Suprapubic skin (tissue), 4 donors: ENCODE data around the gene NT5DC3.

Source experiments
- EP300 ChIP-seq: sonication (generic); formaldehyde crosslinking; IDR thresholded peaks from one replicate; pipeline ENCODE4 v1.6.1; 2017; ENCODE audit warnings: antibody characterized with exemption
- POLR2A ChIP-seq, 2 donors: fragments of 450-650 bp; IDR thresholded peaks; one replicate each; pipeline ENCODE4 v1.6.1; 2017; ENCODE audit warnings: antibody characterized with exemption in 2 of 2, mild to moderate bottlenecking in 2 of 2, moderate library complexity in 2 of 2
- POLR2AphosphoS5 ChIP-seq, 3 donors: sonication (generic); formaldehyde crosslinking; IDR thresholded peaks; one replicate each; pipeline ENCODE4 v1.6.1; 2017; ENCODE audit warnings: antibody characterized with exemption in 3 of 3
- TF ChIP-seq, protein P1 (sequence below), 2 donors: fragments of 200-600 bp in 1 of 2; fragments of 450-650 bp in 1 of 2; sonication (generic) in 1 of 2; IDR thresholded peaks; one replicate each; pipeline ENCODE4 v1.5.1; 2016 to 2019; ENCODE audit warnings: antibody characterized with exemption in 2 of 2, mild to moderate bottlenecking in 1 of 2, moderate library complexity in 1 of 2

GRCh38 chr12:103865151-103865730 lies 24.2 kb upstream of the NT5DC3 start:
- TF ChIP-seq, protein P1, sequence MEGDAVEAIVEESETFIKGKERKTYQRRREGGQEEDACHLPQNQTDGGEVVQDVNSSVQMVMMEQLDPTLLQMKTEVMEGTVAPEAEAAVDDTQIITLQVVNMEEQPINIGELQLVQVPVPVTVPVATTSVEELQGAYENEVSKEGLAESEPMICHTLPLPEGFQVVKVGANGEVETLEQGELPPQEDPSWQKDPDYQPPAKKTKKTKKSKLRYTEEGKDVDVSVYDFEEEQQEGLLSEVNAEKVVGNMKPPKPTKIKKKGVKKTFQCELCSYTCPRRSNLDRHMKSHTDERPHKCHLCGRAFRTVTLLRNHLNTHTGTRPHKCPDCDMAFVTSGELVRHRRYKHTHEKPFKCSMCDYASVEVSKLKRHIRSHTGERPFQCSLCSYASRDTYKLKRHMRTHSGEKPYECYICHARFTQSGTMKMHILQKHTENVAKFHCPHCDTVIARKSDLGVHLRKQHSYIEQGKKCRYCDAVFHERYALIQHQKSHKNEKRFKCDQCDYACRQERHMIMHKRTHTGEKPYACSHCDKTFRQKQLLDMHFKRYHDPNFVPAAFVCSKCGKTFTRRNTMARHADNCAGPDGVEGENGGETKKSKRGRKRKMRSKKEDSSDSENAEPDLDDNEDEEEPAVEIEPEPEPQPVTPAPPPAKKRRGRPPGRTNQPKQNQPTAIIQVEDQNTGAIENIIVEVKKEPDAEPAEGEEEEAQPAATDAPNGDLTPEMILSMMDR (IDR thresholded peaks at IDR 0.05): no peak
- TF ChIP-seq EP300 (no peak), POLR2A (IDR thresholded peaks at IDR 0.05) (no peak), POLR2AphosphoS5 (IDR thresholded peaks at IDR 0.05) (no peak)
